GM12873 (cell line): ENCODE data around the gene KCNK2.

Experiments
- CTCF ChIP-seq: IDR thresholded peaks from 2 replicates; pipeline ENCODE4 v1.5.1; 2012; ENCODE audit warnings: low read depth, mild to moderate bottlenecking, moderate library complexity, low read length, control low read depth; ENCODE audit not compliant: insufficient read depth; ENCODE audit errors: missing control alignments

The KCNK2 gene

GRCh38 chr1:215052256-215053015, 30.1 kb upstream of the KCNK2 start:
- TF ChIP-seq CTCF = no peak

GRCh38 chr1:215054266-215054665, 28.3 kb upstream of the KCNK2 start:
- no peak for TF ChIP-seq CTCF

GRCh38 chr1:215055281-215055935, 27.1 kb upstream of the KCNK2 start:
- no peak for TF ChIP-seq CTCF

- no peak for TF ChIP-seq CTCF
Observed at GRCh38 chr1:215056584-215056983, 26.0 kb upstream of the KCNK2 start.

- TF ChIP-seq CTCF = no peak
Observed at GRCh38 chr1:215059947-215060346, 22.6 kb upstream of the KCNK2 start.

GRCh38 chr1:215064327-215064726, 18.2 kb upstream of the KCNK2 start:
- no peak for TF ChIP-seq CTCF

- TF ChIP-seq CTCF = no peak
Observed at GRCh38 chr1:215071078-215071477, 11.5 kb upstream of the KCNK2 start.
